ENCODE results near the gene TMEM156.

TMEM156 gene

GRCh38 chr4:39032218-39033085 is at the start of gene TMEM156:
Gene TMEM156 (minus strand): TSS chr4:39032409. CDS start chr4:39032313, 96 bp downstream.
- peak; percentile 79 for DNase-seq (ENCODE audit: low spot score)

- DNase-seq (ENCODE audit: low spot score) = no peak
Observed at GRCh38 chr4:39078829-39079228, 46.6 kb upstream of the TMEM156 start.

GRCh38 chr4:39068907-39069306 is 36.7 kb upstream of the TMEM156 start:
- no peak for DNase-seq (ENCODE audit: low spot score)

GRCh38 chr4:39067451-39067850 is 35.2 kb upstream of the TMEM156 start:
- DNase-seq (ENCODE audit: low spot score) = peak; percentile 26

GRCh38 chr4:39067031-39067430 is 34.8 kb upstream of the TMEM156 start:
- DNase-seq (ENCODE audit: low spot score) = no peak

- no peak for DNase-seq (ENCODE audit: low spot score)
Observed at GRCh38 chr4:39066371-39066770, 34.2 kb upstream of the TMEM156 start.

- DNase-seq (ENCODE audit: low spot score) = no peak
Observed at GRCh38 chr4:39063430-39063829, 31.2 kb upstream of the TMEM156 start.

GRCh38 chr4:39062770-39063097 is 30.5 kb upstream of the TMEM156 start:
- no peak for DNase-seq (ENCODE audit: low spot score)

GRCh38 chr4:39062094-39062769 is 30.0 kb upstream of the TMEM156 start, which contains the start of gene KLHL5:
Gene KLHL5 (plus strand): TSS chr4:39062232. CDS start chr4:39062653, 421 bp downstream.
- no peak for DNase-seq (ENCODE audit: low spot score)

GRCh38 chr4:39061457-39061856 is 29.2 kb upstream of the TMEM156 start:
- DNase-seq (ENCODE audit: low spot score) = no peak

- DNase-seq (ENCODE audit: low spot score) = no peak
Observed at GRCh38 chr4:39056023-39056422, 23.8 kb upstream of the TMEM156 start.

- peak; percentile 5 for DNase-seq (ENCODE audit: low spot score)
Observed at GRCh38 chr4:39054497-39054896, 22.3 kb upstream of the TMEM156 start.

- DNase-seq (ENCODE audit: low spot score) = no peak
Observed at GRCh38 chr4:39053983-39054382, 21.8 kb upstream of the TMEM156 start.

- no peak for DNase-seq (ENCODE audit: low spot score)
Observed at GRCh38 chr4:39051492-39051891, 19.3 kb upstream of the TMEM156 start.

GRCh38 chr4:39050590-39050989 is 18.4 kb upstream of the TMEM156 start:
- DNase-seq (ENCODE audit: low spot score) = no peak

GRCh38 chr4:39048311-39048710 is 16.1 kb upstream of the TMEM156 start:
- DNase-seq (ENCODE audit: low spot score) = no peak

GRCh38 chr4:39047681-39048080 is 15.5 kb upstream of the TMEM156 start:
- no peak for DNase-seq (ENCODE audit: low spot score)

GRCh38 chr4:39046249-39046648 is 14.0 kb upstream of the TMEM156 start:
- DNase-seq (ENCODE audit: low spot score) = peak; percentile 53

- peak; percentile 22 for DNase-seq (ENCODE audit: low spot score)
Observed at GRCh38 chr4:39045827-39046221, 13.6 kb upstream of the TMEM156 start.

GRCh38 chr4:39044956-39045826 is 13.0 kb upstream of the TMEM156 start:
- DNase-seq (ENCODE audit: low spot score) = peak; percentile 49

- DNase-seq (ENCODE audit: low spot score) = peak; percentile 94
Observed at GRCh38 chr4:39044364-39044955, 12.3 kb upstream of the TMEM156 start.

GRCh38 chr4:39043861-39044363 is 11.7 kb upstream of the TMEM156 start:
- DNase-seq (ENCODE audit: low spot score) = peak; percentile 30

All from kidney tubule cell (primary cell).